Neural progenitor cell (in vitro differentiated cells): ENCODE measurements around the gene CEP135. TPM values are rescaled to one million over a fixed set of nuclear protein-coding genes. Genes with fewer than 3 reads are reported as not detected.
A peak's percentile ranks its signal among the peaks of the same experiment; 100 is the strongest.

Source experiments
- DNase-seq: peaks from one replicate; pipeline ENCODE4 v3.0.0-alpha.2; 2016; ENCODE audit warnings: low spot score
- H2AFZ ChIP-seq: fragments of 200-600 bp; sonication (generic); replicated peaks from 2 replicates; pipeline ENCODE4 v1.6.1; 2016; ENCODE audit warnings: antibody characterized with exemption
- H3F3A ChIP-seq: fragments of 200-600 bp; sonication (generic); 2 replicates; pipeline ENCODE4 v1.6.1; 2016; ENCODE audit warnings: antibody characterized with exemption, low read depth
- H3K27ac ChIP-seq: fragments of 200-600 bp; sonication (generic); 2 replicates; pipeline ENCODE4 v1.5.1; 2016; ENCODE audit warnings: mild to moderate bottlenecking
- H3K27me3 ChIP-seq: fragments of 200-600 bp; sonication (generic); 2 replicates; pipeline ENCODE4 v1.6.1; 2016; ENCODE audit warnings: mild to moderate bottlenecking, moderate library complexity
- H3K36me3 ChIP-seq: fragments of 200-600 bp; sonication (generic); 2 replicates; pipeline ENCODE4 v1.5.1; 2016
- H3K4me1 ChIP-seq: fragments of 200-600 bp; sonication (generic); 2 replicates; pipeline ENCODE4 v1.6.1; 2016; ENCODE audit warnings: mixed run types
- H3K4me2 ChIP-seq: fragments of 200-600 bp; sonication (generic); 2 replicates; pipeline ENCODE4 v1.6.1; 2016
- H3K4me3 ChIP-seq: fragments of 200-600 bp; sonication (generic); 2 replicates; pipeline ENCODE4 v1.5.1; 2016
- H3K79me2 ChIP-seq: fragments of 200-600 bp; sonication (generic); 2 replicates; pipeline ENCODE4 v1.6.1; 2016; ENCODE audit warnings: low read depth
- H3K9ac ChIP-seq: fragments of 200-600 bp; sonication (generic); 2 replicates; pipeline ENCODE4 v1.6.1; 2016
- H3K9me3 ChIP-seq: fragments of 200-600 bp; sonication (generic); 2 replicates; pipeline ENCODE4 v1.5.1; 2016; ENCODE audit warnings: low read depth
- H4K20me1 ChIP-seq: fragments of 200-600 bp; sonication (generic); 2 replicates; pipeline ENCODE4 v1.6.1; 2016; ENCODE audit warnings: low read depth
- H3K27ac Mint-ChIP-seq: 3 replicates; pipeline ENCODE4 v1.8.0; 2021; ENCODE audit warnings: mixed read lengths
- H3K27me3 Mint-ChIP-seq: 2 replicates; pipeline ENCODE4 v1.8.0; 2022; ENCODE audit warnings: low read depth, mild to moderate bottlenecking, inconsistent platforms, moderate library complexity, mixed read lengths; ENCODE audit not compliant: insufficient read depth
- H3K36me3 Mint-ChIP-seq: 3 replicates; pipeline ENCODE4 v1.8.0; 2021; ENCODE audit warnings: mixed read lengths
- H3K4me1 Mint-ChIP-seq: 3 replicates; pipeline ENCODE4 v1.8.0; 2021; ENCODE audit warnings: mixed read lengths
- H3K4me3 Mint-ChIP-seq: 3 replicates; pipeline ENCODE4 v1.8.0; 2021; ENCODE audit warnings: mild to moderate bottlenecking, moderate library complexity, mixed read lengths
- H3K9me3 Mint-ChIP-seq: 3 replicates; pipeline ENCODE4 v1.8.0; 2020; ENCODE audit warnings: mixed read lengths
- EZH2 ChIP-seq: fragments of 200-600 bp; sonication (generic); IDR thresholded peaks from 2 replicates; pipeline ENCODE4 v1.6.1; 2017; ENCODE audit warnings: antibody characterized with exemption, mild to moderate bottlenecking, moderate library complexity
- EZH2phosphoT487 ChIP-seq: fragments of 200-600 bp; sonication (generic); IDR thresholded peaks from 2 replicates; pipeline ENCODE4 v1.6.1; 2017; ENCODE audit warnings: antibody characterized with exemption
- total RNA-seq: library from RNA; depleted of rRNA; stranded (reverse); fragments of >200 nt; gene quantifications from 2 replicates; pipeline ENCODE4 v1.2.3, GENCODE V29; 2015; ENCODE audit warnings: low replicate concordance
- TF ChIP-seq, protein P1 (sequence below): fragments of 200-600 bp; sonication (generic); IDR thresholded peaks from 2 replicates; pipeline ENCODE4 v1.5.1; 2017; ENCODE audit warnings: antibody characterized with exemption, mild to moderate bottlenecking

CEP135 gene
- total RNA-seq, 1 donor from 2014 or later = 40.4 TPM

- no peak overlapping the region for H3K4me3 Mint-ChIP-seq
- no peak overlapping the region for H3K27ac Mint-ChIP-seq
- TF ChIP-seq EZH2phosphoT487 = no peak
- TF ChIP-seq EZH2 = no peak
- TF ChIP-seq, protein P1, sequence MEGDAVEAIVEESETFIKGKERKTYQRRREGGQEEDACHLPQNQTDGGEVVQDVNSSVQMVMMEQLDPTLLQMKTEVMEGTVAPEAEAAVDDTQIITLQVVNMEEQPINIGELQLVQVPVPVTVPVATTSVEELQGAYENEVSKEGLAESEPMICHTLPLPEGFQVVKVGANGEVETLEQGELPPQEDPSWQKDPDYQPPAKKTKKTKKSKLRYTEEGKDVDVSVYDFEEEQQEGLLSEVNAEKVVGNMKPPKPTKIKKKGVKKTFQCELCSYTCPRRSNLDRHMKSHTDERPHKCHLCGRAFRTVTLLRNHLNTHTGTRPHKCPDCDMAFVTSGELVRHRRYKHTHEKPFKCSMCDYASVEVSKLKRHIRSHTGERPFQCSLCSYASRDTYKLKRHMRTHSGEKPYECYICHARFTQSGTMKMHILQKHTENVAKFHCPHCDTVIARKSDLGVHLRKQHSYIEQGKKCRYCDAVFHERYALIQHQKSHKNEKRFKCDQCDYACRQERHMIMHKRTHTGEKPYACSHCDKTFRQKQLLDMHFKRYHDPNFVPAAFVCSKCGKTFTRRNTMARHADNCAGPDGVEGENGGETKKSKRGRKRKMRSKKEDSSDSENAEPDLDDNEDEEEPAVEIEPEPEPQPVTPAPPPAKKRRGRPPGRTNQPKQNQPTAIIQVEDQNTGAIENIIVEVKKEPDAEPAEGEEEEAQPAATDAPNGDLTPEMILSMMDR = no peak
- Histone ChIP-seq H3K36me3 (no peaks in the 10 kb centered on the region), H4K20me1 (no peaks in the 10 kb centered on the region), H3K4me2 (peak overlapping the region; percentile 18), H3K4me3 (no peak overlapping the region), H3K27ac (no peak overlapping the region), H3K9ac (no peak overlapping the region), H3K27me3 (no peaks in the 10 kb centered on the region), H2AFZ (no peak overlapping the region), H3K4me1 (peaks cover 7% of the 10 kb centered on the region), H3K9me3 (no peaks in the 10 kb centered on the region), H3K79me2 (no peaks in the 10 kb centered on the region), H3F3A (no peaks in the 10 kb centered on the region)
- H3K4me1 Mint-ChIP-seq = no peaks in the 10 kb centered on the region
- H3K27me3 Mint-ChIP-seq = no peaks in the 10 kb centered on the region
- no peaks in the 10 kb centered on the region for H3K36me3 Mint-ChIP-seq
- DNase-seq = no peak
- H3K9me3 Mint-ChIP-seq = peaks cover 16% of the 10 kb centered on the region
These were observed 9.3 kb upstream of the CEP135 start for GRCh38 chr4:55939421-55939820.

DNA sequence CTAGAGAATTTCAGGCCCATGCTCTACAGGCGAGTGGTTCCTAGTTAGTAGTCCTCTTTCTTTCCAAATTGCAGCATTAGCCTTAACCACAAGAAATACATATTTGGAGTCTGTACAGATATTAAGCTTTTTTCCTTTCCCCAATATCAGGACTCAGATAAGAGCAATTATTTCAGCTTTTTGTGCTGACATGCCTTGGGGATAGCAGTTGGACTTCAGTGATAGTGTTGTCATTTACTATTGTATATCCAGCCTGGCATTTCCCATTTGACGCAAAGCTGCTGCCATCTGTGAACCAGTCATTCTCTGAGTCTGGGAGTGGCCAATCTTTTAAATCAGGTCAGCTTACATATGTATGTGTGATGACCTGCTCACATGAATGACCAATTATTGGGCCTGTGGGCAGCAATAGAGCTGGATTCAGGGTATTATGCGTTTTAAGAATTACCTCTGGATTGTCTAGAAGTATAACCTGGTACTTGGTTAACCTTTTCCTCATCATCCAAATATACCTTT is 6.8 kb upstream of the CEP135 start:
- H3K79me2 ChIP-seq = no peaks in the 10 kb centered on the region
- no peaks in the 10 kb centered on the region for H3K4me1 Mint-ChIP-seq
- no peaks in the 10 kb centered on the region for H4K20me1 ChIP-seq
- no peak for DNase-seq
- no peaks in the 10 kb centered on the region for H3K27me3 ChIP-seq
- no peak overlapping the region for H3K27ac Mint-ChIP-seq
- H3K4me2 ChIP-seq = no peak overlapping the region
- no peak overlapping the region for H3K4me3 ChIP-seq
- TF ChIP-seq EZH2phosphoT487 = no peak
- no peak overlapping the region for H2AFZ ChIP-seq
- no peaks in the 10 kb centered on the region for H3K36me3 Mint-ChIP-seq
- H3K4me3 Mint-ChIP-seq = no peak overlapping the region
- no peak overlapping the region for H3K9ac ChIP-seq
- no peaks in the 10 kb centered on the region for H3K36me3 ChIP-seq
- no peaks in the 10 kb centered on the region for H3F3A ChIP-seq
- no peaks in the 10 kb centered on the region for H3K9me3 ChIP-seq
- H3K27ac ChIP-seq = no peak overlapping the region
- H3K9me3 Mint-ChIP-seq = peaks cover 10% of the 10 kb centered on the region
- peaks cover 7% of the 10 kb centered on the region for H3K4me1 ChIP-seq
- H3K27me3 Mint-ChIP-seq = no peaks in the 10 kb centered on the region

GRCh38 chr4:55947254-55947882 is 1.4 kb upstream of the CEP135 start:
- Histone ChIP-seq H3K27me3 (no peaks in the 10 kb centered on the region), H3K4me3 (no peak overlapping the region), H4K20me1 (no peaks in the 10 kb centered on the region), H3K4me2 (no peak overlapping the region), H3K9me3 (no peaks in the 10 kb centered on the region), H3F3A (peaks cover 32% of the 10 kb centered on the region), H3K4me1 (peaks cover 17% of the 10 kb centered on the region), H2AFZ (no peak overlapping the region), H3K9ac (no peak overlapping the region), H3K36me3 (peaks cover 7% of the 10 kb centered on the region), H3K79me2 (peaks cover 31% of the 10 kb centered on the region), H3K27ac (no peak overlapping the region)
- H3K27me3 Mint-ChIP-seq = no peaks in the 10 kb centered on the region
- H3K4me1 Mint-ChIP-seq = peaks cover 17% of the 10 kb centered on the region
- no peak overlapping the region for H3K27ac Mint-ChIP-seq
- H3K36me3 Mint-ChIP-seq = peaks cover under 1% of the 10 kb centered on the region
- TF ChIP-seq EZH2phosphoT487 (no peak), EZH2 (no peak)
- TF ChIP-seq, protein P1 = no peak
- H3K4me3 Mint-ChIP-seq = peak overlapping the region; percentile 96
- no peaks in the 10 kb centered on the region for H3K9me3 Mint-ChIP-seq
- no peak for DNase-seq
